HG03159 (cell line): ENCODE data around the gene ESYT3.

Source experiments
- ATAC-seq: cut with Tn5 transposase; IDR thresholded peaks from one replicate; pipeline ENCODE4 v1.9.1; 2021; ENCODE audit warnings: mild to moderate bottlenecking, moderate library complexity; ENCODE audit not compliant: unreplicated experiment

ESYT3 gene

DNA sequence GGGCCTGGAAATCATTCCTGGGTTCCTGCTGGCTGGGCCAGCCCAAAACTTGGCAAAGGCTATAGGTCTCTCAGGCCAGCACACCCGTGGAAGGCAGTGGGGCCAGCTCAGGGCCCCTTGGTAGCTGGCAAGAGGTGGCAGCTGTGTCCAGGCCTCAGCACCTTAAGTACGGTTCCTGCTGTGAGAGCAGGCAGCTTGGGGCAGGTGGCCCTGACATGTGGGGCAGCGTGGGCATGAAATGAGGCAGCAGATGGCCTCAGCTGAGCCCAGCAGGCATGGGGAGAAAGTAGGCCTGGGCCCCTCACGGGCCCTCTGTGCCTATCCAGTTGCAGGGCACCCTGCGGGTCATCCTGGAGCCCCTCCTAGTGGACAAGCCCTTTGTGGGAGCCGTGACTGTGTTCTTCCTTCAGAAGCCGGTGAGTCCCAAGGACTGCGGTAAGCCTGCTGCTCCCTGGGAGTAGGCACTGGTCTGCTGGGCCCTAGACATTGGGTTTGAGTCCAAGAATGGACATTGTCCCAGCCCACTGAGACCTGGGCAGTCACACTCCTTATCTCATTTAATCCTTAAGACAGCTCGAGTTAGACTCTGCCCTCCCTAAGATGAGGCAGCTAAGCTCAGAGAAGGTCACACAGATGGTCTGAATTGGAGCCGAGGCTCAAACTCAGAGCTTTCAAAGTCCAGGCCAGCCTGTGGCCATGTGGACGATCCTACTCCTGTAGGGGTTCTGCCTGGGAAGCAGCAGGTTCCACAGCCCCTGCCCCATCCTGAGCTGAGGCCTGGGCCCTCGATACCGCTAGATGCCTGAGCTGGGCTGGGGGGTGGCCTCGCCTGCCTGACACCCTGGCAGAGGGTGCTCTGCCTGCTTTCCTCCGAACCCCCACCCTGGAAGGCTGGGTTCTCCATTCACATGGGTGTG, 25.5 kb downstream of the ESYT3 start:
- no peak for ATAC-seq

- no peak for ATAC-seq
Measured at GRCh38 chr3:138460536-138461205, 26.3 kb downstream of the ESYT3 start.

GRCh38 chr3:138461246-138461645, 26.8 kb downstream of the ESYT3 start:
- no peak for ATAC-seq

GRCh38 chr3:138461896-138462295, 27.5 kb downstream of the ESYT3 start:
- no peak for ATAC-seq

GRCh38 chr3:138463724-138464490, 29.5 kb downstream of the ESYT3 start:
- no peak for ATAC-seq

- ATAC-seq: no peak
Measured at GRCh38 chr3:138464491-138464860, 30.1 kb downstream of the ESYT3 start.

DNA sequence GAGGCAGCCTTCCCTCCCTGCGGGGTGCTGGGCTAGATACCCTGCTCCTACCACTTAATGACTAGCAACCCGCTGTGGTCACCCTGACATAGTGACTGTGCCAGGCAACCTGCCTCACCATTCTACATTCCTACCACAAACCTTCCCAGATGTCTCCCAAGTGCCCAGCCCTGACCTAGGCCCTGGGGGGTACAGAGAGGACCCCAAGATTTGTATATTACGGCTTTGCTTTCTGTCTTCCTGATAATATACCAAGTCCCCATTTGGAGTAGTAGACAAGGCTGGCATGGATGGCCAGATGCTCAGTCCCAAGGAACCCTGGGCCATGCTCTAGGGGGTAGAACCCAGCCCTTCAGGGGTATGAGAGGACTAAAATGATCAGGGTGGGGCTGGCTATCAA, 31.0 kb downstream of the ESYT3 start:
- no peak for ATAC-seq

DNA sequence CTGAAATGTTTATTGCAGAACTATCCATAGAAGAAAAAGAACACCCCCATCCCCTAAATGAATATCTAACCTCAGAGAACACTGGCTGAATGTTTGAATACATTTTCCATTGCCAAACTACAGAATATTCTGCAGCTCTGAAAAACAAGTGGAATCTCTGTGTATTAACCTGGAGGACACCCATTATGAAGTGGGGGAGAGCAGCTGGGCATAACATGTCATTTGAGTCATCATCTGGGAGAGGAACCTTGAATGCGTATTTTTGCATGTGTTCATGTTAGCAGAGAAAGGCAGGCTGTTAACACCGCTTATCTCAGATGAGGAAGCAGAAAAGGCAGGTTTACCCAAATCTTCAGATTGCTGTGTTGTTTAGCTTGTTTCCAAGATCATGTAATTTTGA, 31.5 kb downstream of the ESYT3 start:
- ATAC-seq: no peak

DNA sequence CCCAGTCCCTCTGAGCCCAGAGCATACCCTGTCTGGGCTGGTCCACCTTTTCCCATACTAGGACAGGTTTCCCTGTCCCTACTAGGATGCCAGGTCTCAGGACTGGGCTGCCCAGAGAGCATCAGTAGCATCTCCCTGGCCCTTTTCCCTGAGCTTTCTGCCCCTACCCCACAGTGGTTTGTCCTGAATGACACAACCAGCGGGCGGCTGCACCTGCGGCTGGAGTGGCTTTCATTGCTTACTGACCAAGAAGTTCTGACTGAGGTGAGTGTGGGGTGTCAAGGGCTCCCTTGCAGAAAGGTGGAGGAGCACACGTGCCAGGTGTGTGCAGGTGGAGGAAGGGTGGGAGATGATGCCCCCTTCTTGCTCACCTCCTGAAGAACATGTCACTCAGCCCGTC, 33.5 kb downstream of the ESYT3 start:
- ATAC-seq: no peak

- ATAC-seq: no peak
Measured at GRCh38 chr3:138468451-138468850, 34.0 kb downstream of the ESYT3 start.

DNA sequence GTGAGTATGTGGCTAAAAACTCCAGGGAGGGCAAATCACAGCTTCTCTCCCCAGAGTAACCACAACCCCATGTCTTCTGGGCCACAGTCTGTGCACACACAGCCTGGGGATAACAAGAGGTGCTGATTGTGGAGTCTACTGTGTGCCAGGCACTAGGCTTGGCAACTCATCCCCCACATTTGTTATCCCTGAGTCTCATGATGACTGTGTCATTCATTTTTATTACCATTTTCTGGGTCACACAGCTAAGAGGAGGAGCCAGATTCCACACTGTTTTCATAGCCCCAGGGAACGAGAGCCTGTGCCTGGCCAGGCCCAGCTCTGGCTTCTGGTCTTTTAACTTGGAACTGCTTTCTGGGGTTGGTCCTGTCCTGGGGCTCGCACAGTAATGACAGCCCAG, 34.5 kb downstream of the ESYT3 start:
- no peak for ATAC-seq

GRCh38 chr3:138469874-138470273, 35.5 kb downstream of the ESYT3 start:
- ATAC-seq: no peak

DNA sequence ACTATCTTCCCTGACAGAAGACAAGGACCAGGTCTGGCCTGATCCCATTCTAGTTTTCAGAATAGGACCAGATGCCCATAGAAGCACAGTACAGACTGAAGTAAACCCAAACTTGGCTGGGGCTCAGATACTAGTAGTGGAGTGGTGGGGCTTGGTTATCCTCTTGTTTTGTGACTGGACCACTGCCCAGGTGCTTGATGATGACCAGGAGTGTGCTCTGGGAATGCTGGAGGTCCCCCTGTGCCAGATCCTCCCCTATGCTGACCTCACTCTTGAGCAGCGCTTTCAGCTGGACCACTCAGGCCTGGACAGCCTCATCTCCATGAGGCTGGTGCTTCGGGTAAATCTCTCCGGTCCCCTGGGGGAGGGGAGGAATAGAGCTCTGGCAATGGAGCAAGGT, 36.3 kb downstream of the ESYT3 start:
- ATAC-seq: no peak

DNA sequence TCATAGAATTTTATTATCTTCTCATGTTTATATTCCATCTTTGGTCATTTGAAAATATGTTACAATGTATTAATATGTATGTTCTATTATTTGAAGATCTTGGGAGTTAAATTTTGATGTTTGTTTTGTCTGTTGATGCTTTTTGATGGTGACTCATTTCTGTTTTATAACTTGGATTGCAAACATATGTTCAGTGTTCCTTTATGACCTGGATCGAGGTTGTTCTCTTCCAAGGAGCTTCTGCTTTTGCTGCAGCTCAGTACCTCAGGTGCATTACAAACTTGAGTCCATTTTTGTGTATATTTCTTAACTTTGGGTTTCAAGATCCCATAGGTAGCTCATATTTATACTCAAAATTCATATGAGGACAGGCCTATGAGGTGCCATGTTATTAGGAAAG, 37.1 kb downstream of the ESYT3 start:
- ATAC-seq: no peak

GRCh38 chr3:138472141-138472825, 37.9 kb downstream of the ESYT3 start:
- ATAC-seq: no peak

DNA sequence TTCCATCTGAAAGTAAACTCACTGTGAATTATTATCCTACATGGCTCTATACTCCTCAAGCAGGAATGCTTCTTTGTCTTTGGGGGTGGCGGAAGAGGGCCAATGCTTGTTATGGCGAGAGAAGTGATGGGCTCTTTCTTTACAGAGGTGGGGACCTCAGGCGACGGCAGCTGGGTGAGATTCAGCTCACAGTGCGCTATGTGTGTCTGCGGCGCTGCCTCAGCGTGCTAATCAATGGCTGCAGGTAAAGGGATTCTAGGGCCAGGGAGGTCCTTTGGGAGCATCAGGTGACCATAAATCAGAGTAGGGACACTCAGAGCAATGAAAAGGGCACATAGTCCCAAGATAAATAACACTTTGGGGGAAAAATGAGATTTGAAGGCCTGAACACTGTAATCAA, 39.0 kb downstream of the ESYT3 start:
- no peak for ATAC-seq

DNA sequence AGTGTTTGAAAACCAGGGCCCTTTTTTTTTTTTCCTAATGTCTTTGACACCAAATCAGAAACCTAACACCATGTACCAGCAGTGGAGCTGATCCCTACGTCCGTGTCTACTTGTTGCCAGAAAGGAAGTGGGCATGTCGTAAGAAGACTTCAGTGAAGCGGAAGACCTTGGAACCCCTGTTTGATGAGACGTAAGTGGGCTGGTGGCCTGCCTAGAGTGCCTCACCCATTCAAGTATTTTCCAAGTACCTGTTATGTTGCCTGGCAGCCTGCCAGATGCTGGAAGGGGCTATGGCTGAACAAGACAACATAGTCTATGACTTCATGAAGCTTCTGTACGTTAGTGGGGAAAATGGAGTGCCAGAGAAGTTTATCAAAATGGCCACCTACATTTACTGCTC, 39.7 kb downstream of the ESYT3 start:
- ATAC-seq: no peak

DNA sequence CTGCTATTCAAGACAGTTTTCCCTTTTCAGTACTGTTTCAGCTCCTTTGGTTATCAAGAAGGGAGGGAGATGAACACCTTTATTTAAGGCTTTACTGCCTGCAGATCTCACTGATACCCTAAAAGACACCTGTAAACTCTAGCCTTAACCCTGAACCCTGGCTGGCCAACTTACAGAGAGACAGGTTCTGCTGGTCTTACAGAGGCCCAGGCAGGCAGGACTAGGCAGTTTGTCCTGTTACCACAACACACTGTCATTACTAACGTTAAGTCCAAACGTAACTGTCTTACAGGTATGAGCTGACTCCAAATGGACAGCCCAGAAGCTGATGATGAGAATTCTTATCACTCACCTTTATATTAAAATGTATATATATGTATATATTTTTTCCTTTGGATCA, 42.1 kb downstream of the ESYT3 start:
- no peak for ATAC-seq

- ATAC-seq: no peak
Measured at GRCh38 chr3:138477120-138477519, 42.7 kb downstream of the ESYT3 start.

DNA sequence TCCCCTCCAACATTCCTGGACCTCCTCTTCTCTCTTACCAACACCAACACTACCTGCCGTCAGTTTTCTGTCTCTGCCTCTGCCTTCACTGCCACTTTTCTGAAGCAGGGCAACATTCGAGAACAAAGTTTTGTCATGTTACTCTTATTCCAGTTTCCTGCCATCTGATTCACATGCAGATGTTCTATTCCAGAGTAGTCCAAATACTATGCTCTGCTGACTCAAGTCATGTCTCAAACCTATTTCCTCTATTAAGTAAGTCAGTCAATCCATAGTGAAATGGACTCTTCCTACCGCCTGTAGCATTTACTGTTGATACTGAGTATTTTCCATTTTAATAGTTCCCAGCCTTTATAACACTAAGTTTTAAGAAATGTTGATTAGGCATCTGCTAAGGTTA, 43.4 kb downstream of the ESYT3 start:
- no peak for ATAC-seq

- no peak for ATAC-seq
Measured at GRCh38 chr3:138479438-138479863, 45.0 kb downstream of the ESYT3 start.
